ENCODE data around the gene RERE. TPM values are rescaled to one million over a fixed set of nuclear protein-coding genes. Genes with fewer than 3 reads are reported as not detected.
A peak's percentile ranks its signal among the peaks of the same experiment; 100 is the strongest.

The RERE gene
- total RNA-seq, 1 donor from 2014 or later: 124 TPM

DNA sequence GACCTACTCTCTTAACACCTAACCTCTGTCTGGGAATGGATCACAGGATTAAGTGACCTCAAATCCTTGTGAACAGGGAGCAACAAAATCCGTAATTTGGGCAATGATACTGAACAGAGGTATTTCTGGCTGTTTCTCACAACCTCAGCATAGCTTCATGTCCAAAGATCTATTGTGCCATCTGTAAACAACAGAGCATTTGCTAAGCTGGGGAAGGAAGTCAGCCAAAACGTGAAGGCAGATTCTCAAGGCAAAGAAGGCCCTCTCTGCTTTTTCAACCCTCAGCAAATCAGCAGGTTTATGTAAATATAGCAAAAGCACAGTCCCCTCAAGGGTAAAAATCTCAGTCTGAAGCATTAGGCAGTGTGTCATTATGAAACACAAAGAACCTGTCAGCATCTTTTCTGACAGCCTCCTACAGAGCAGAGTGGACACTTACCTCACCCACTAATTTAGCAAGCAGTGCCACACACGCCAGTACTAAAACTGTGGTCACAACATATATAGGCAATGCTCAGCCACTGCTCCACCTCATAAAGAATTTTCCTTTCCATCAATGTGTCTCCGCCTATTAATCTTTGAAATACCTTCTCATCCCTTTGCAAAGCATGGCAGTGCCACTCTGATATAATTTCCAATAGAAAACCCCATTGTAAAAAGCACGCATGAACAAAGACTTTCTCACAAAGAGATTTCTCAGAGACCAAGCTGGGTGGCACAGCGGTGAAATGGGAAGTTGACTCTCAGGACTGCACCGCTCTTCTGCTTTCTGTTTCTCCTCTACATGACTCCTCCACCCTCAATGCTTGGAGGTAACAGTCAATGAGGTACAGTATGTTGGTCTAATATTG lies 188.0 kb downstream of the RERE start:
- Histone ChIP-seq H3K9ac (ENCODE audit: low read length) (no peak overlapping the region), H3K4me3 (ENCODE audit: insufficient read depth, low read depth, low read length) (no peak overlapping the region), H3K27me3 (ENCODE audit: insufficient read depth, low read length) (no peaks in the 10 kb centered on the region), H3K4me2 (ENCODE audit: low read length) (no peak overlapping the region), H3K4me1 (ENCODE audit: insufficient read depth, low read length) (peaks cover 39% of the 10 kb centered on the region), H4K20me1 (ENCODE audit: insufficient read depth, low read length) (peaks cover 78% of the 10 kb centered on the region), H3K36me3 (ENCODE audit: insufficient read depth, low read length) (no peaks in the 10 kb centered on the region), H2AFZ (ENCODE audit: low read depth, low read length) (no peak overlapping the region), H3K79me2 (ENCODE audit: insufficient read depth, low read length) (peaks cover 6% of the 10 kb centered on the region), H3K9me3 (ENCODE audit: insufficient read depth, low read depth, low read length) (no peaks in the 10 kb centered on the region), H3K27ac (ENCODE audit: low read depth, low read length) (no peak overlapping the region)
- peak overlapping the region; percentile 49 for H3K27ac Mint-ChIP-seq (ENCODE audit: unreplicated experiment)
- peak; percentile 54 for FAIRE-seq
- DNase-seq (ENCODE audit: low read depth): peak; percentile 33
- H3K9me3 Mint-ChIP-seq (ENCODE audit: unreplicated experiment): no peaks in the 10 kb centered on the region
- peak overlapping the region; percentile 12 for H3K4me3 Mint-ChIP-seq (ENCODE audit: unreplicated experiment)
- peaks cover 69% of the 10 kb centered on the region for H3K4me1 Mint-ChIP-seq (ENCODE audit: low read depth, unreplicated experiment)
- TF ChIP-seq EZH2 (IDR thresholded peaks at IDR 0.05; ENCODE audit: insufficient read depth, low read length) (no peak), CTCF (IDR thresholded peaks at IDR 0.05; ENCODE audit: insufficient read depth, low read depth, low read length) (no peak)
- no peaks in the 10 kb centered on the region for H3K27me3 Mint-ChIP-seq (ENCODE audit: low read depth, unreplicated experiment)
- H3K36me3 Mint-ChIP-seq (ENCODE audit: low read depth, unreplicated experiment): peaks cover 7% of the 10 kb centered on the region

- FAIRE-seq: no peak
- Histone ChIP-seq H4K20me1 (ENCODE audit: insufficient read depth, low read length) (peaks cover 69% of the 10 kb centered on the region), H3K4me1 (ENCODE audit: insufficient read depth, low read length) (peaks cover 39% of the 10 kb centered on the region), H3K4me3 (ENCODE audit: insufficient read depth, low read depth, low read length) (no peak overlapping the region), H3K27me3 (ENCODE audit: insufficient read depth, low read length) (no peaks in the 10 kb centered on the region), H3K9ac (ENCODE audit: low read length) (no peak overlapping the region), H3K79me2 (ENCODE audit: insufficient read depth, low read length) (peaks cover 6% of the 10 kb centered on the region), H3K4me2 (ENCODE audit: low read length) (no peak overlapping the region), H3K9me3 (ENCODE audit: insufficient read depth, low read depth, low read length) (no peaks in the 10 kb centered on the region), H3K27ac (ENCODE audit: low read depth, low read length) (no peak overlapping the region), H3K36me3 (ENCODE audit: insufficient read depth, low read length) (no peaks in the 10 kb centered on the region), H2AFZ (ENCODE audit: low read depth, low read length) (no peak overlapping the region)
- Mint-ChIP-seq H3K27me3 (ENCODE audit: low read depth, unreplicated experiment) (no peaks in the 10 kb centered on the region), H3K9me3 (ENCODE audit: unreplicated experiment) (no peaks in the 10 kb centered on the region), H3K27ac (ENCODE audit: unreplicated experiment) (no peak overlapping the region), H3K4me3 (ENCODE audit: unreplicated experiment) (no peak overlapping the region), H3K4me1 (ENCODE audit: low read depth, unreplicated experiment) (peaks cover 71% of the 10 kb centered on the region), H3K36me3 (ENCODE audit: low read depth, unreplicated experiment) (peaks cover 2% of the 10 kb centered on the region)
- no peak for TF ChIP-seq EZH2 (IDR thresholded peaks at IDR 0.05; ENCODE audit: insufficient read depth, low read length)
- TF ChIP-seq CTCF (IDR thresholded peaks at IDR 0.05; ENCODE audit: insufficient read depth, low read depth, low read length): no peak
- DNase-seq (ENCODE audit: low read depth): no peak
These were observed 188.8 kb downstream of the RERE start for GRCh38 chr1:8628606-8629005.

DNA sequence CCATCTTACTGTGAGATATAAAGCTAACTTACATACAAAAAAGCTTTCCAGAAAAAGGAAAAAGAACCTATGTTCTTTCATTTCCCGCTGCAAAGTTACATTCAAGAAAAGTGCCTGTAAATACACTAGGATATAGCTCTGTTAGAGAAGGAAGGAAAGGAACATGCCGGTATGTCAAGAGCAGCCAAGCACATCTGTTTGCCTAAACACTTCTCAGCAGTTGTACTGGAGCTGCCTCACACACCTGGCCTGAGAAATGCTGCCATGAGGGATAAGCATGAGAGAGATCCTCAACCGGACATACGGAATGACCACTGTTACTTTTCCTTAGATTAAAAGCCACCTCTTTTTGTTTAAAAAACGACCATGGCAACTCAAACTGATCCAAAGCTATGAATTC lies 189.7 kb downstream of the RERE start:
- peaks cover 6% of the 10 kb centered on the region for H3K79me2 ChIP-seq (ENCODE audit: insufficient read depth, low read length)

More for the DNA sequence above, 189.7 kb downstream of the RERE start:
- no peaks in the 10 kb centered on the region for H3K27me3 Mint-ChIP-seq (ENCODE audit: low read depth, unreplicated experiment)
- Histone ChIP-seq H3K27ac (ENCODE audit: low read depth, low read length) (no peak overlapping the region), H3K4me2 (ENCODE audit: low read length) (no peak overlapping the region), H4K20me1 (ENCODE audit: insufficient read depth, low read length) (peaks cover 62% of the 10 kb centered on the region), H3K36me3 (ENCODE audit: insufficient read depth, low read length) (no peaks in the 10 kb centered on the region), H3K9ac (ENCODE audit: low read length) (no peak overlapping the region), H3K4me1 (ENCODE audit: insufficient read depth, low read length) (peaks cover 39% of the 10 kb centered on the region), H3K4me3 (ENCODE audit: insufficient read depth, low read depth, low read length) (no peak overlapping the region), H3K27me3 (ENCODE audit: insufficient read depth, low read length) (no peaks in the 10 kb centered on the region), H3K9me3 (ENCODE audit: insufficient read depth, low read depth, low read length) (no peaks in the 10 kb centered on the region), H2AFZ (ENCODE audit: low read depth, low read length) (no peak overlapping the region)
- H3K4me1 Mint-ChIP-seq (ENCODE audit: low read depth, unreplicated experiment): peaks cover 72% of the 10 kb centered on the region
- TF ChIP-seq EZH2 (IDR thresholded peaks at IDR 0.05; ENCODE audit: insufficient read depth, low read length) (no peak), CTCF (IDR thresholded peaks at IDR 0.05; ENCODE audit: insufficient read depth, low read depth, low read length) (no peak)
- DNase-seq (ENCODE audit: low read depth): no peak
- H3K4me3 Mint-ChIP-seq (ENCODE audit: unreplicated experiment): no peak overlapping the region
- FAIRE-seq: no peak
- H3K9me3 Mint-ChIP-seq (ENCODE audit: unreplicated experiment): no peaks in the 10 kb centered on the region
- H3K36me3 Mint-ChIP-seq (ENCODE audit: low read depth, unreplicated experiment): peaks cover 1% of the 10 kb centered on the region
- H3K27ac Mint-ChIP-seq (ENCODE audit: unreplicated experiment): peak overlapping the region; percentile 15
